Ishikawa (cell line): Measurements from ENCODE around the gene RSPO3.

Experiments used
- CREB1 ChIP-seq: IDR thresholded peaks from 2 replicates; pipeline ENCODE4 v1.6.1; 2012; ENCODE audit warnings: low read depth
- EGR1 ChIP-seq: IDR thresholded peaks from 2 replicates; pipeline ENCODE4 v1.6.1; 2012
- FOXM1 ChIP-seq: IDR thresholded peaks from 2 replicates; pipeline ENCODE4 v1.6.1; 2012; ENCODE audit warnings: low read depth, borderline replicate concordance
- RAD21 ChIP-seq: IDR thresholded peaks from 2 replicates; pipeline ENCODE4 v1.6.1; 2012; ENCODE audit warnings: low read depth
- REST ChIP-seq: IDR thresholded peaks from 2 replicates; pipeline ENCODE4 v1.6.1; 2012; ENCODE audit warnings: low read depth, mild to moderate bottlenecking
- YY1 ChIP-seq: IDR thresholded peaks from 2 replicates; pipeline ENCODE4 v1.6.1; 2012; ENCODE audit warnings: low read depth

- TF ChIP-seq EGR1 (no peak), REST (no peak), YY1 (no peak), RAD21 (no peak), FOXM1 (no peak), CREB1 (no peak)
Observed at GRCh38 chr6:127192911-127193541, 74.6 kb downstream of the RSPO3 start.
